Fibroblast of skin of right quadriceps (primary cell): ENCODE measurements around the gene GET4.
"Not testable (repeated sequence)": the region's sequence is repeated elsewhere in the genome, so short reads cannot be mapped to it uniquely, and the experiment has no call there.

Source experiments
- DNase-seq: peaks from one replicate; pipeline ENCODE4 v3.0.0-alpha.2; 2013

The GET4 gene

GRCh38 chr7:916291-916941, 40.1 kb downstream of the GET4 start:
- no peak for DNase-seq

- no peak for DNase-seq
Measured at GRCh38 chr7:917255-918117, 41.1 kb downstream of the GET4 start.

GRCh38 chr7:918118-918425, 41.7 kb downstream of the GET4 start:
- DNase-seq, result no peak

GRCh38 chr7:918441-919113, 42.2 kb downstream of the GET4 start:
- DNase-seq, result no peak

GRCh38 chr7:919114-919442, 42.7 kb downstream of the GET4 start:
- DNase-seq, result no peak

GRCh38 chr7:919924-920341, 43.6 kb downstream of the GET4 start:
- no peak for DNase-seq

- DNase-seq, result no peak
Measured at GRCh38 chr7:920351-921070, 44.2 kb downstream of the GET4 start.

GRCh38 chr7:921071-921461, 44.7 kb downstream of the GET4 start:
- DNase-seq, result no peak

- no peak for DNase-seq
Measured at GRCh38 chr7:921581-922333, 45.4 kb downstream of the GET4 start.

GRCh38 chr7:922334-923107, 46.2 kb downstream of the GET4 start:
- no peak for DNase-seq

GRCh38 chr7:923108-924041, 47.0 kb downstream of the GET4 start:
- peak; percentile 43 for DNase-seq

GRCh38 chr7:924042-924441, 47.7 kb downstream of the GET4 start:
- not testable (repeated sequence) for DNase-seq

GRCh38 chr7:924541-925231, 48.3 kb downstream of the GET4 start:
- DNase-seq, result no peak

GRCh38 chr7:925601-926000, 49.2 kb downstream of the GET4 start:
- DNase-seq, result no peak

GRCh38 chr7:926061-927030, 50.0 kb downstream of the GET4 start:
- no peak for DNase-seq

- no peak for DNase-seq
Measured at GRCh38 chr7:927031-927671, 50.8 kb downstream of the GET4 start.

- no peak for DNase-seq
Measured at GRCh38 chr7:929311-929711, 53.0 kb downstream of the GET4 start.
